HK-2 (cell line): Measurements from ENCODE around the gene ZC3HAV1.

Experiments used
- DNase-seq: peaks from one replicate; pipeline ENCODE4 v3.0.0-alpha.2; 2018; ENCODE audit not compliant: unreplicated experiment

Gene ZC3HAV1

DNA sequence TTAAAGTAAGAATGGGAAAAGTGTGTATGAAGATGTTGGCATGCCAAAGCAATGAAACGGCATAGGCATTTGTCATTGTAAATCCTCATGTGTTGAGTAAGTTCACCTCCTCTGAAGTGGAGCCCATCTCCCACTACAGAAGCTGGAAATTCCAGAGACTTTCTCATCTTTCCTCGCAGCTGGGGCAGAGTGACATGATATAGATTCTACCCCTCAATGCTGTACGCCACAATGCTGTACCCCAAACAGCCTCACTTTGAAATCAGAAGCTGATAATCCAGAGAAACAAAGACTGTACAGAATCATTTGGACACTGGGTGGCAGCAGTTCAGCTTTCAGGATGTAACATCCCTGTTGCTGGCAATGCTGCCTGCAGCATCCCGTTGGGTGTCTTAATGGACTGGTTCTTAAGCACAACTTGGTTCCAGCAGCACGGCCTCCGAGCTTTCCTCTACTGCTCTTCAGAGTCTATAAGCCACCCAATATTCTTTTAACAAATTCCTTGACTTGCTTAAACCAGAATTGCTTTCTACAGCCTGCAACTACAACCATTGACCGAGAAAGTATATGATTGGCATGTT lies 92.5 kb downstream of the ZC3HAV1 start:
- peak; percentile 47 for DNase-seq

DNA sequence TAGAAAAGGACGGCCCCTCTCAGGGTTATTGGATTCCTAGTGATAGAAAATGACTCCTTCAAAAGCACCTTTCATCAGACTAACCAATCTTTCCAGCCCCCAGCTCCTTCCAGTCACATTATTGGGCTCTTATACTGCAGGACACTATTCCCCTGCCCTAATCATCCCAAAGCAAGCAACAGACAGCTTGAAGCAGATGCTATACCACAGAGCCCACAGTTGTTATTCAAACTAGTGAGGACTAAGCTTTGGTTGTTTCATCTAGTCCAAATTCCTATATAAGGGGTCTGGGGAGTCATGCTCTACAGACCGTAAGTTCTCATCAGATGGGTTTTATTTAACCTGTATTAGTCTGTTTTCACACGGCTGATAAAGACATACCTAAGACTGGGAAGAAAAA lies 98.1 kb downstream of the ZC3HAV1 start:
- DNase-seq: no peak

DNA sequence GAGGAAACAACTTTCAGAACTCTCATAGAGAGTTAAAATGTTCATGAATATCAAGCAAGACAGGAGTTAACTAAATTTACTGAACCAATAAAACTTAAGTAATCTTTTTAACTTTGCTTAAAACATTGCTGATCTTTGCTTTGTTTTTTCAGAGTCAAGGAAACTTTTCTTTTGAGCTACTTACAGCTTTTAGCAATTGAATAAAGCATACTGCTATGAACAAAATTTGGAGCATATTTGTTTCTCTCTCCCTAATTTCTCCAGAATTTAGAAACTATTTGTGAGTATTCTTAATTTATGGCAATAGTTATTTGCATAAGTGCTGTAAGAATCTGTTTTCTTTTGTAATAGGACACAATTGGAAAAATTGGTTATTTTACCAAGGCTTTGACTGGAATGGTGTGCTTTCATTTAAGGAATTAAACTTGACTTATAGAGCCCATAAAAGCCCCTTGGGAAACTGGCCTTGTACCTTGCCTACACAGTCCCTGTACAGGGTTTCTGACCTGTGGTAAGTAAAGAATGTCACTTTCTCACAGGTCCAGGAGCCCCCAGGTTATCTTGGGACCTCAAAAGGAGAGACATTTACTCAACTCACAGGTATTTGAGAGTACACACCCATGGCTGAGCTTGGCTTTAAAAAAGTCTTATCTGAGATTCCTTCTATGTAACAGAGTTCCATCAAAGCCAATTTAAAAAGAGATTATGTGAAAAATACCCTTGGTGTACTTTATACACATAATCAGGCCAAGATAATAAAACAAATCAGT lies 105.0 kb downstream of the ZC3HAV1 start:
- DNase-seq: no peak

DNA sequence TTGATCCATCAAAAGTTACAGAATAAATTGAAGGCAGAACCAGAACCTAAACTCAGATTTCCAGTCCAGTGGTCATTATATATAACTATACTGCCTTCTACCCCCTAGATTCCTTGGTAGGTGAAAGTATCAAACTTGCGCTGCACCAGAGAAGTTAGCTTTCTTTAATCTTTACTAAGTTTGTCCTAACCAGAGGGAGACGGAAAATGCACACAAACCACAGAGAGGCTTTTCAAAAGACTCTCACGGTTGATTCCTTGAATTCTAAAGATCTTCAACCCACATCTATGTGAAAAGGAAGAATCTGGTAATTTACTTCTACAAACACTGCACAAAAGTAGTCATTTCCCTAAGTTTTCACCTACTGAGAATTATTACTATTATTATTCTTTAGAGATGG lies 110.1 kb downstream of the ZC3HAV1 start:
- DNase-seq: no peak
